Esophagus muscularis mucosa (tissue), 3 donors: ENCODE results near the gene TTC6.

Source experiments
- POLR2A ChIP-seq: fragments of 450-650 bp; IDR thresholded peaks from one replicate; pipeline ENCODE4 v1.6.1; 2017; ENCODE audit warnings: antibody characterized with exemption, moderate library complexity, mild to moderate bottlenecking, low read depth
- POLR2AphosphoS5 ChIP-seq, 2 donors: sonication (generic); formaldehyde crosslinking; IDR thresholded peaks; one replicate each; pipeline ENCODE4 v1.6.1; 2017; ENCODE audit warnings: antibody characterized with exemption in 2 of 2
- TF ChIP-seq, protein P1 (sequence below), 3 experiments: fragments of 200-600 bp in 2 of 3; fragments of 450-650 bp in 1 of 3; sonication (generic) in 2 of 3; IDR thresholded peaks; one replicate each; pipeline ENCODE4 v1.5.1; 2017 to 2019; ENCODE audit warnings: antibody characterized with exemption in 3 of 3, mild to moderate bottlenecking in 2 of 3, moderate library complexity in 1 of 3

DNA sequence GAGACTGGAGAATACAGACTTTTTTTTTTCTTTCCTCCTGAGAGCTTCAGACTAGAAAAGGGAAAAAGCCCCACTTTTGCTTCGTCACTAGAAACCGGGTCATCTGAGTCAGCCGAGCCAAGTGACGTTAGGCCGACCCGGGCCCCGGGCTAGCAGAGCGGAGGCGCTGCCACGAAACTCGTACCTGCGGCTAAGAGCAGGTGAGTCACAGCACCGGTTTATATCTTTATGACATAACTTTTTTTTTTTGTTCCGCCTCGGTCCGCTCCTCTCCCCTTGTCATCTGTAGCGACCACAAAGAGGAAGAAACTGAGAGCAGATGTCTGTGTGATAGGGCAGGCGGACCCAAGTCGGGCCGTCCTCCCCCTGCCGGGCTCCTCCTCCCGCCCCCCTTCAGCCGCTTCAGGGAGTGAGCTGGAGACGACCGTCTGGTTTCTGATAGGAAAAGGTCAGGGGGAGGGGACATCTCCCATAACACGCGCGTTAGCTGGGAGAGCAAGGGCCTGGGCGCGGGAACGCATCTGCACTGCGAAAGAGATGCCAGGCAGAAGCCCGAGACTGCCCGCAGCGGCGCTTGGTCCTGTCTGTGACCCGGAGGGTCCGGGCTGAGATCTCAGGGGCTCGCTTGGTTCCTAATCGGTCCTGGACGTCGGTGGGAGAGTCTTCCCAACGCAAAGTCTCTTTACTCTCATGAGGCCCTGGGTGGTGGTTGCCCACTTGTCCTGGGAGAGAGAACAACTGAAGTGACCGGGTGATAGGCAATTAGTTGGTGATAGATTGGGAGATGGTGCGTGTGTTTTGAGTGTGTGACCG, 586 bp downstream of the TTC6 start:
- TF ChIP-seq, protein P1, sequence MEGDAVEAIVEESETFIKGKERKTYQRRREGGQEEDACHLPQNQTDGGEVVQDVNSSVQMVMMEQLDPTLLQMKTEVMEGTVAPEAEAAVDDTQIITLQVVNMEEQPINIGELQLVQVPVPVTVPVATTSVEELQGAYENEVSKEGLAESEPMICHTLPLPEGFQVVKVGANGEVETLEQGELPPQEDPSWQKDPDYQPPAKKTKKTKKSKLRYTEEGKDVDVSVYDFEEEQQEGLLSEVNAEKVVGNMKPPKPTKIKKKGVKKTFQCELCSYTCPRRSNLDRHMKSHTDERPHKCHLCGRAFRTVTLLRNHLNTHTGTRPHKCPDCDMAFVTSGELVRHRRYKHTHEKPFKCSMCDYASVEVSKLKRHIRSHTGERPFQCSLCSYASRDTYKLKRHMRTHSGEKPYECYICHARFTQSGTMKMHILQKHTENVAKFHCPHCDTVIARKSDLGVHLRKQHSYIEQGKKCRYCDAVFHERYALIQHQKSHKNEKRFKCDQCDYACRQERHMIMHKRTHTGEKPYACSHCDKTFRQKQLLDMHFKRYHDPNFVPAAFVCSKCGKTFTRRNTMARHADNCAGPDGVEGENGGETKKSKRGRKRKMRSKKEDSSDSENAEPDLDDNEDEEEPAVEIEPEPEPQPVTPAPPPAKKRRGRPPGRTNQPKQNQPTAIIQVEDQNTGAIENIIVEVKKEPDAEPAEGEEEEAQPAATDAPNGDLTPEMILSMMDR (IDR thresholded peaks at IDR 0.05) = no peak
- TF ChIP-seq POLR2A (no peak), POLR2AphosphoS5 (IDR thresholded peaks at IDR 0.05) (no peak)
